ENCODE data around the gene GNG13.

The GNG13 gene

GRCh38 chr16:813204-813915 is 12.8 kb upstream of the GNG13 start:
- DNase-seq (ENCODE audit: low read depth): peak; percentile 16

DNA sequence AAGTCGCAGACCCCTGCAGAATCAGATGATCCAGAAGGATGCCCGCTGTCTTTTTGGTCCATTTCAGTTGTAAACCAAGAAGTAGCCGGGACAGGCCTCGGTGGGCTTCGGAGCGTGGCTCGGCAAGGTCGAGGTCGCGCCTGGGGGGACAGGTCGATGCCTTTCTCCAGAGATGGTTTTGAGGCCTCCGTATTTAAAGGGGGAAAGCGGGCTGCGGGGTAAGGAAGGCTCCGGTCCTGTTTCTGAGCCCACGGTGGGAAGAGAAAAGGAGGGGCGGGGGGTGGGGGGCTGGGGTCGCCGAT is 7.5 kb upstream of the GNG13 start:
- no peak for DNase-seq (ENCODE audit: low read depth)

DNA sequence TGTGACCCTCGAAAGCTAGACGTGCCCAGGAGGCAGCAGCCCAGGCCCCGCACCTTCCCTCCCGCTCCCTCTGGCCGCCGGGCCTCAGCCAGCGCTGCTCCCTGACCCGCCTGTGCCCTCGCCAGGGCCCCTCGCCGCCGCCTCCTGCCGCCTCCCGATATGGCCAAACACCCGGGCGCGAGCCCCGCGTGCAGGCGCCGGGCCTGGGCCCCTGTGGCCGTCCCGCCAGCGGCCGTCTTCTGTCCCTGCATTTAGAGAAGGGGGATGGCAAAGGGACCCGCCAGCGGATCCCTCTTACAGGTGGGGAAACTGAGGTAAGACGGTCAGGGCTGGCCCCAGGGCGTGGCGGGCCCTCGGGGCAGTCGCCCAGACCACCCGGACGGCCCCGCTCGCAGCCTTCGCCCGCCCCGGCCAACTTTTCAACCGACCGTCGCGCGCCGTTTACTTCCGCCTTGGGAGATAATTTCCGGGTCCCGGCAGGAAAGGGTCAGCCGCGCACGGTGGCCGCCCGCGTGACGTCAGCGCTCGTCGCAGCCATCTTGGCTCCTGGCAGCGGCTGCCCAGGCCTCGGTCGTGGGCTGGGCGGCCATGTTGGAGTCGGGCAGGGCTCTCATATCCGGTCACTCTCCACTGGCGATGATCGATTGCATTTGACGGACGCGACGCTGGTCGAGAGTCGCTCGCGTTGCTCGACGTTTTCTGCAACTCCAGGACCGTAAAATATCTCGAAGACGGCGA is 7.0 kb upstream of the GNG13 start:
- peak; percentile 92 for DNase-seq (ENCODE audit: low read depth)

DNA sequence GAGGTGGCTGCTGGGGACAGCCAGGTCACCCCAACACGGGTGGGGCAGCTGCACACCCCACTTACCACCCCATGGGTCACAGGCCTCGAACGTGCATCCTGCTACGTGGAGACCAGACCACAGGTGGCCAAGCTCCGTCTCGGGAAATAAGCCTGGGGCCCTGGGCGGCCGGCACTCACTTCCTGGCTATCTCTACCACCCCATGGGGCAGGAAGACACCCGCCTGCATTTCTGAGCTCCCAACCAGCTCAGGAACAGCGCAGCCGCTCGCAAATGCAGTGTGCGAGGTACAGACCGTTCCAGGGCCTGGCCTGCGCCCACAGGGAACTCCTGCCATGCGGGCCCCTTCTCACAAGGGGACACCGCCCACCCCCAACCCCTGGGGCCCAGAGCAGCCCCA is 4.9 kb upstream of the GNG13 start:
- DNase-seq (ENCODE audit: low read depth): no peak

DNA sequence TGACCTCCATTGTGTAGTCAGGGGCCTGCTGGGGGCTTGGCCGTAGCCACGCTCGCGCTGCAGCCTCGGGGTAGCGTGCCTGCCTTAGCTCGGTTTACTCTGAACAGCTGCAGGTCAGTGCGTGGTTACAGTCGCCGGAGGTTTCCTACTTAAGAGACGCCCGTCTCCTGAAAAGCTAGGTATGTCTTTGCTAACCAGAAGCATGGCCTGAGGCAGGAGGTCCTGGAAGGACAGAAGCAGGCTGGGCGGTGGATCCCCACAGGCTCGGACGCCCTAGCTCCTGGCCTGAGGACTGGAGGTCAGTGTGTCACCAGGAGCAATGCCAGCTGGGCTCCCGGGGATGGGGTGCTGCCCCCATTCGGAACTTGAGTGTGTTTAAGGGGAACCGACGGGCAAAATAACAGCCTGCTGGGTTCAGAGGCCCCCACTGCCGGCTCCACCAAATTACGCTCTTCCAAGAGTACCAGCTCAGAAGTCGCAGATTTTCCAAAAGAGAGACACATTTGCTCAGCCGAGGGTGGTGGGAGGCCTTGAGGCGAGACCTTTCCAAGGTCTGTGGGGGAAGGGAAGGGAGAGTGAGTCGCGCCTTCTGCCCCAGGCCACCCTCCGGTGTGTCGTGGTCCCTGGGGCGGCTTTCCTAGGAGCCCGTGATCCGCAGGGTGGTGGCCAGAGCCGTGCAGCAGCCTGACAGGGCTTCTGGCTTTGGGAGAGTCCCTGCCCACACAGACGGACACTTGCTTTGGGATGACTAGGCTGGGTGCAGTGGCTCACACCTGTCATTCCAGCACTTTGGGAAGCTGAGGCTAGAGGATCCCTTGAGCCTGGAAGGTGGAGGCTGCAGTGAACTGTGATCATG is 3.9 kb upstream of the GNG13 start:
- DNase-seq (ENCODE audit: low read depth): no peak

DNA sequence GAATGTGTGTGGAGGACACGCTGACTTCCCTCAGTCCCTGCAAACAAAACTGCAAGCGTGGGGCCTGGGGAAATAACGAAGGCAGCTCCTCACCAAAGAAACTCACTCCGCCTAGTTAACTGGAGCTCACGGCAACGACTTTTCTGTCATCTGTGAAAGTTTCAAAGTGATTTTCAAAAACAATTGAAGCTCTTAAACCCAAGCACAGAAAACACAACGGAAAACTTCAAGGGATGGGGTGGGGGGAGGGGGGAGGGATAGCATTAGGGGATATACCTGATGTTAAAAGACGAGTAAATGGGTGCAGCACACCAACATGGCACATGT is 3.2 kb upstream of the GNG13 start:
- no peak for DNase-seq (ENCODE audit: low read depth)

DNA sequence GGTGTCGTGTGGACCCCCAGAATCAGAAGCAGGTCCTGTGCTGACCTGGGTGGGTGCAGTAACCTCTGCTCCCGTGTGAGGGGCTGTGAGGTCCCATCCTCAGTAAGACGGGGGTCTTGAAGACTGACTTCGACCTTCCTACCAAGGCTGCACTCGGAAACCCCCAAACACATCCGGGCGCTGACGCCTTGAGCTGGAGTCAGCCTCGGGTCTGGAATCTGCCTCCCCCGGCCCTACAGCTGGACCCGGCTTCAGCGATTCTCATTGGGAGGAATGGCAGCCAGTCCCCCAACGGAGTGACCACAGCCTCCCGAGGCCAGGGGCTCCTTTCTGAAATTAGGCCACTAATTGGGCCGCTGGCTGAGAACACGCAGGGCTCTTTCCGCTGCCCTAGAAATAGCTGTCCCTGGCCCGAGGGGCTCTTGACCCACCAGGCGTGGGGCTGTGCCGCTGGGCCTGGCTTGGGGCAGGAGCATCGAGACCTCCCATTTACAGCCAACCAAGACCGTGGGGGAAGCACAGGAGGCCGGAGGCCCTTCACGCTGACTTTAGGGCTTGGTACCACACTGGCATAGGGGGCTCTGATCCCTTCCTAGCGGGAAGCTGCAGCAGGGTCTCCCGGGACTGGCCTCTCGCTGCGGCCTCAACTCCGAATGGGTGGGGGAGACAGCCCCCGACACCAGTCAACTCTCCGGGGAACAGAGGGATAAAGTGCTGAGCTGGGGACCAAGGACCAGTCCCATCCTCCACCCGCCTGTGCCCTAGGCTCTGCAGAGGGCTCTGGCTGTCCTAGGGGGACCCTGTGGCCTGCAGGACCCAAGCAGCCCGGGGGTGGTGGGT is 2.6 kb upstream of the GNG13 start:
- DNase-seq (ENCODE audit: low read depth): no peak

GRCh38 chr16:802461-802860 is 1.9 kb upstream of the GNG13 start:
- DNase-seq (ENCODE audit: low read depth): no peak

GRCh38 chr16:801584-802363 is 1.2 kb upstream of the GNG13 start:
- DNase-seq (ENCODE audit: low read depth): no peak

- DNase-seq (ENCODE audit: low read depth): no peak
Observed at GRCh38 chr16:800834-801511, 439 bp upstream of the GNG13 start.

GRCh38 chr16:799111-799947 is 1.2 kb downstream of the GNG13 start:
- DNase-seq (ENCODE audit: low read depth): no peak

GRCh38 chr16:798666-799065 is 1.9 kb downstream of the GNG13 start:
- DNase-seq (ENCODE audit: low read depth): no peak

DNA sequence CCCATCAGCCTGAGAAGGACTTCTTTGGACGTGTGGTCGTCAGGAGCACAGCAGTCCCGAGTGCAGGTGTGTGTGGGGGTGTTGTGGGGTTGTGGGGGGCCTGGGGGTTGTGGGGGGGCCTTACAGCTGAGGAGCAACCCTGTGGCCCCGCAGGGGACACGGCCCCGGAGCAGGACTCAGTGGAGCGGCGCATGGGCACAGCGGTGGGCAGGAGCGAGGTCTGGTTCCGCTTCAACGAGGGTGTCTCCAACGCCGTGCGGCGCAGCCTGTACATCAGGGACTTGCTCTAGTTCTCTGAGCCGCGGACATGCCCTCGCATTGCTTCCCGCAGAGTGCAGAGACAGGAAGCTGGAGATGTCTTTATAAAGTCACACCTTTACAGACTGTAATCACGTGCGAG is 2.8 kb downstream of the GNG13 start:
- DNase-seq (ENCODE audit: low read depth): no peak

GRCh38 chr16:797120-797420 is 3.5 kb downstream of the GNG13 start:
- DNase-seq (ENCODE audit: low read depth): no peak

DNA sequence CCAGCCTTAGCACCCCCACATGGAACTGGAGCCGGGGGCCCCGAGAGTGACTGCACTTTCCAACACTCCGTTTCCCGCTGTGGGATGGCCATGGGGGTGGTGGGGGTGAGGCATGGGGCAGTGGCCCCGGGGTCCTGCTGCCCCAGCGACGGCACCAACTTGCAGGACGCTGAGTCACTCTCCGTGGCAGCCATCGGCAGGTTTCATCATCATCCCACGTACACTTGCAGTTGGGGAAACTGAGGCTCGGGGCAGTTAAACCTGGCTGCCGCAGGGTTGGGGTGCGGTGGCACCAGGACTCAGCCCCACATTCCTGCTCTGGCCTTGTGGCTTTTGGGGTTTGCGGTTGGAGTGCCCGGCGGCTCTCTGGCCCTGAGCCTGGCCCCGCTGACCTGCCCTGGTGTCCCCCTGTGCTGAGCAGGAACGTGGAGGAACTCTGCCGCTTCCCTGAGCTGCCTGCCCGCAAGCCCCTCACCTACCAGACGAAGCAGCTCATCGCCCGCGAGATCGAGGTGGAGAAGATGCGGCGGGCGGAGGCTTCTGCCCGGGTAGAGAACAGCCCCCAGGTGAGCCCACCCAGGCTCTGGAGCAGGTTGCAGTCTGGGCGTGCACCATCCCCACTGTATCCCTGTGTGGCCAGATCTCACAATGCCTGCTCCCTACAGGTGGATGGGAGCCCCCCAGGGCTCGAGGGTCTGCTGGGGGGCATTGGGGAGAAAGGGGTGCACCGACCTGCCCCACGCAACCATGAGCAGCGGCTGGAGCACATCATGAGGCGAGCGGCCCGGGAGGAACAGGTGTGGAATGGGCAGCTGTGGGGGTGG is 4.0 kb downstream of the GNG13 start:
- no peak for DNase-seq (ENCODE audit: low read depth)

DNA sequence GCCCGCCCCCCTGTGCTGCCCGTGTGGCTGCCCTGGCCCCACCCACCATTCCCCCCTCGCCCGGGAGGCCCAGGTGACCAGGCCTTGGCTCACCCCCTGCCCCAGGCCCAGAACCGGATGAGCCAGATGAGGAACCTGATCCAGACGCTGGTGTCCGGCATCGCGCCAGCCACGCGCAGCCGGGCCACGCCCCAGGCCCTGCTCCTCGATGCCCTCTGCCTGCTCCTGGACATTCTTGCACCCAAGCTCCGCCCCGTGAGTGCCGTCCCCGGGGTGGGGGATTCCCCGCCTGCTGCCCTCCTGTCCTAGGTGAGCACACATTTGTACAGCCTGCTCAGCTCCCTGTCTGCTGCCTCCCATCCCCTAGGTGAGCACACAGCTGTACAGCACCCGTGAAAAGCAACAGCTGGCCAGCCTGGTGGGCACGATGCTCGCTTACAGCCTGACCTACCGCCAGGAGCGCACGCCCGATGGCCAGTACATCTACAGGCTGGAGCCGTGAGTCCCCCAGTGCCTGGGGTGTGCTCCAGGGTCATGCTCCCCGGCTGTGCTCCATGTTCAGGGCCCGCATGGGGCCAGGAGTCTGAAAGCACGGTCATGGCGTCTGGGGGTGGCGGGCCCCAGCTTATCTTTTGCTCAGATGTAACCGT is 4.8 kb downstream of the GNG13 start:
- DNase-seq (ENCODE audit: low read depth): no peak

DNA sequence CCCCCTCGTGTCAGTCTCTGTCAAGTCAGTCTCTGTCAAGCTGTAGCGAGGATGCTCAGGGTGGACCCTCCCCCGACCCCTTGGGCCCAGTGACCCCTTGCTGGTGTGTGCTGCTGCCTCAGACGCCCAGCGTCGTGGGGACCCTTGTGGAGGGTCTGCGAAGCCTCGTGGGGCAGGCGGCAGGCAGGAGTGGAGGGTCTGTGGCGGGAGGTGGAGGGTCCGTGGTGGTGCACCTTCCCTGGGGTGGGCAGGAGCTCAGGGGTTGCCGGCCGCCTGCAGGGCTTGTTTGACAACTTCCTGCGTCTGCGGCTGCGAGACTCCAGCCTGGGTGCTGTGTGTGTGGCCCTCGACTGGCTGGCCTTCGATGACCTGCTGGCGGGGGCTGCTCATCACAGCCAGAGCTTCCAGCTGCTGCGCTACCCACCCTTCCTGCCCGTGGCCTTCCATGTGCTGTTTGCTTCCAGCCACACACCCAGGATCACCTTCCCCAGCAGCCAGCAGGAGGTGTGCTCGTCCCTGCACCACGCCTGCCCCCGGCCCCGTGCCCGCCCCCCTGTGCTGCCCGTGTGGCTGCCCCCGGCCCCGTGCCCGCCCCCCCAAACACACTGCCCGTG is 5.6 kb downstream of the GNG13 start:
- DNase-seq (ENCODE audit: low read depth): no peak

- no peak for DNase-seq (ENCODE audit: low read depth)
Observed at GRCh38 chr16:794091-794822, 6.3 kb downstream of the GNG13 start.

Data from iris pigment epithelial cell (primary cell).